HG03196 (cell line): ENCODE measurements around the gene CD200R1L.
A peak's percentile ranks its signal among the peaks of the same experiment; 100 is the strongest.

Experiments used
- ATAC-seq: cut with Tn5 transposase; IDR thresholded peaks from one replicate; pipeline ENCODE4 v1.9.1; 2021; ENCODE audit not compliant: unreplicated experiment

CD200R1L gene

GRCh38 chr3:112822064-112823055, 24.3 kb downstream of the CD200R1L start:
- no peak for ATAC-seq

DNA sequence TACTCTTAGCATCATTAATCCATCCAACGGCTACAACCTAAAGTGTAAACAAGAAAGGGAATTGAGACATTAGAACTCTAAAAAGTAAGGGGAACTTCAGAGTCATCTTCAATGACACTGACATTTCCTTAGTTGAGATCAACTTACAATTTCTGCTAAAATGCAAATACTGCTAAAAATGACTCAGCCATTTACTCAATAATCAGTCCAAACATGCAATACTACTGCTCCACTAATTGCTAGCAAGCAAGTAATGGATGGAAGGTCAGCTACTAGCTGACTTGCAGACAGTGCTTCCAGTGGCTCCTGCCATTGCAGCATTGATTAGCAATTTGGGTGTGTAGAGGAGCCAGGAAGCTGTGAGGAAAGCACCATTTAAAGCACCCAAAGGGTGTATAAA, 28.4 kb downstream of the CD200R1L start:
- no peak for ATAC-seq

GRCh38 chr3:112817797-112818196, 28.9 kb downstream of the CD200R1L start:
- ATAC-seq: no peak

- ATAC-seq: no peak
These were observed 29.4 kb downstream of the CD200R1L start for GRCh38 chr3:112817271-112817670.

DNA sequence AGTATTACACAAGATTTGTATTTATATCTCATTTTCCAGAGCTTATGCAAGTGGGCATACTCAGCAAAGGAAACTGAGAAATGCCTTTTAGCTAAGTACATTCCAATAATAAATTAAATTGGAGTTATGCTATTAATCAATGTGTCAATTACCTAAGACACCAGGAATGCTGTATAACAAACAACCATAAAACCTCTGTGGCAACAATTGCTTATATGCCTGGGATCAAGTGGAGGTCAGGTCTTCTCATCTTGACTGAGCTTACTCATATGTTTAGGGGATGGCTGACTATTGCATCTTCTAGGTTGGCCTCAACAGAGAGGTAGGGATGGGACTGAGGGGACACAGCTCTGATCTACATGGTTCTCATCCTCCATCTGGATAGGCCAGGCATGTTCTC, 30.7 kb downstream of the CD200R1L start:
- ATAC-seq: no peak

DNA sequence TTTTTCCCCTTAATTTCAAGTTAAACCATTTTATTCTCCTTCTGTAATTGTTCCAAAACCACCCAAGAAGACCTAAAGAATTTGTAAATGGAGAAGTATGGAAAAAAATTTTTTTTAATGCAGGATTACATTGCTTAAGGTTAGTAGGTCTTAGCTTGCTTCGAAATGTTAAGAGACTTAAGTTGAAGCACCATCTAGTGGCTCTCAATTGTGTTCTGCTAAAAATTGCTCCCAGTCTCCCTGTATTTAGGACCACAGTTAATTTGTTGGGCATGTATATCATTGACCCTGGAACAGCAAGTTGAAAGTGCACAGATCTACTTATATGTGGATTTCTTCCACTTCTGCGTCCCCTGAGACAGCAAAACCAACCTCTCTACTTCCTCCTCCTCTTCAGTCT, 32.4 kb downstream of the CD200R1L start:
- ATAC-seq: no peak

DNA sequence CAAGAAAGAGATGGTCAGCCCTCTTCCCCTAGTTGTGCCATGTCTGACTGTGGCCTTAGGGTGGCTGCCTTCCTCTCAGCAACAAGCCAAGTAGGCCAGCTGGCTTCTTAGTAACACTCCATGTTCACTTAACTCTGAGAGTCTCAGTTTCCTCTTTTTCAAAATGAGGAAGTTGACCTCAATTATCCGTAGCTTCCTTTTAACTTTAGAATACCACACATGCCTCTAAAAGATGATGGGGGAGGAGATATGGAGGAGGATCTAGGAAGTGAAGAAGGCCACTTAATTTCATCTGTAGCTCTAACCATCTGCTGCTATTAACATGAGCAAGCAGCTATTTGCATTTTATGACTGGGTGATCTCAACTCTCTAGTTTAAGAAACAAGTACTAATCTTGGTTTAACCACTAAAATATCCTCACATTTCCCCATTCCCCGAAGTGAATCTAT, 32.9 kb downstream of the CD200R1L start:
- peak; percentile 65 for ATAC-seq

DNA sequence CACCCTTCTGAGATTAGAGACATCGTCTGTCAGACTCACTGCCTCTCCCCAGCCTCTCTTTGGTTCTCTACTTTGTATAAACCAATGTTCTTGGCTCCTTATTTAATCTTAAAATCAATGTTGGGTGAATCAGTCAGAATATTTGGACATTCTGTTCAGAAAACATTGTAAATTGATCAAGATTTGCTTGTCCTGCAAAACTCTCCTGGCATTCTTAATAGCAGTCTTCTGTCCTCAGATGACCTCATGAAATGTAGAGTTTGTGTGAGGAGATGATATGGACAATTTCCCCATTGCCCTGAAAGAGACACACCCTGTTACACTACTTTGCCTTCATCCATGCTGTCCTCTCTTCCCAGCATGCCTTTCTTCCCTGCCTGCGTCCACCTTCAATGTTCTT, 33.6 kb downstream of the CD200R1L start:
- no peak for ATAC-seq

GRCh38 chr3:112811917-112812660, 34.6 kb downstream of the CD200R1L start:
- ATAC-seq: no peak

- no peak for ATAC-seq
These were observed 35.4 kb downstream of the CD200R1L start for GRCh38 chr3:112811131-112811884.

GRCh38 chr3:112810561-112810960, 36.1 kb downstream of the CD200R1L start:
- no peak for ATAC-seq

GRCh38 chr3:112808136-112808535, 38.5 kb downstream of the CD200R1L start:
- no peak for ATAC-seq

DNA sequence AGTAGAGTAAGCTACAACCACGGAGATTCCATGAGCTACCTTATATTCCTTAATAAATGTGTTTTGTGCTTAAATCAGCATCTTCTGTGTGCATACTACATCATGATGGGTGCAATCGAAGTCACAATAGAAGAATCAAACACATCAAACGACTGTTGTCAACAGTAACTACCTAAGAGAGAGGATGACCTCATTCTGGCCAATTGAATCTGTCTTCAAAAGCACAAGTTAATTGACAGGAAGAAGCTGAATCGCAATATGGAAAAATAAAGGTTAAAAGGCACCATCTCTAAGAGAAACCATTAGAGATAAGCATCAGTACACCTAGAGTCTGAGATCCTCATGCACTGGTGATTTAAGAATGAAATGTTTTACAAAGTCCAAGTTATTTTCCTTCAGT, 39.0 kb downstream of the CD200R1L start:
- ATAC-seq: no peak

DNA sequence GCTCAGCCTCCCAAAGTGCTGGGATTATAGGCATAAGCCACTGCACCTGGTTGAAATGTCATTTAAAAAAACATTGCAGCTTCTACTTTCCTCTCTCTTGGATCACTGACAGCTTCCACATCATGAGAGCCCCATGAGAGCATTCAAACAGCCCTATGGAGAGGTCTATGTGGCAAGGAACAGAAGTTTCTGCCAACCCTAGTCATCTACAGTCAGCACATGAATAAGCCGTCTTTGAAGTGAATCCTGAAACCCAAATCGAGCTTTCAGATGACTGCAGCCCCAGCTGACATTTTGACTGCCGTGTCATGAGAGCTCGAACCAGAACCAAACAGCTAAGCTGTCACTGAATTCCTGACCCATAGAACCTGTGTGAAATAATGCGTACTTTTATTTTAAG, 39.8 kb downstream of the CD200R1L start:
- ATAC-seq: no peak

- no peak for ATAC-seq
These were observed 41.5 kb downstream of the CD200R1L start for GRCh38 chr3:112805126-112805525.

GRCh38 chr3:112804021-112804420, 42.6 kb downstream of the CD200R1L start:
- no peak for ATAC-seq

DNA sequence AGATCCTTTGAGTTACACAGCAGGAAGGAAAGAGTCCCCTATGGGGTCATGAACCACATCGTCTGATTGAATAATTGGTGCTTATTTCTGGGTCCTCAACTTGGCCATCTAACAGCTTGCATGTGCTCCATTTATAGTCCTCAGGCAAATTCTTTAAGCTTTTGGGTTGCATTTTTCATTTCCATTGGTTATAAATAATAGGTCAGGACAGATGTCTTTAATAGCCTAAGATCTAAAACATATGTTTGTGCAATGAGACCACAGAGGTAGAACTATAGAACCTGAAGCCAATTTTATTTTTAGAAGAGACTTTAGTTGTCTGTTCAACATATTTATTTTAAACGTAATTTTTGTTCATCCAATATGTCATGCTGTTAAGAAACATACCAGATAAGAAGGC, 43.2 kb downstream of the CD200R1L start:
- no peak for ATAC-seq

- no peak for ATAC-seq
These were observed 44.3 kb downstream of the CD200R1L start for GRCh38 chr3:112802338-112802737.

DNA sequence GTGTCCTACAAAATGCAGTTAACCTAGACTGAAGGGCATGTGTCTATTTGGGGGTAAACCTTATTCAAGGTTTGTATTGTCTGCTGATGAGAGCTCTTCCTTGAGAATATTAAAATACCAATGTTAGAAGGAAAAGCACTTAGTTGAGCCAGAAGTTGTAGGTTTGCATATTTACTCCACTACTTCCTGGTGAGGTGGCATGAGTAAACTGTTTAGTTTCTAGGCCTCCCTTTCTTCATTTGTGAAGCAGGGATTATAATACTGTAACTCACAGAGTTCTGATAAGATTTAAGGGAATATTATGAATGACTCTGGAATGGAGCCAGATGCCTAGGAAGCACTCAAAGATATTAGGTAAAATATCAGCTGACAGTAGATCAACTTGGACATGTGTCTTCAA, 46.7 kb downstream of the CD200R1L start:
- ATAC-seq: no peak

DNA sequence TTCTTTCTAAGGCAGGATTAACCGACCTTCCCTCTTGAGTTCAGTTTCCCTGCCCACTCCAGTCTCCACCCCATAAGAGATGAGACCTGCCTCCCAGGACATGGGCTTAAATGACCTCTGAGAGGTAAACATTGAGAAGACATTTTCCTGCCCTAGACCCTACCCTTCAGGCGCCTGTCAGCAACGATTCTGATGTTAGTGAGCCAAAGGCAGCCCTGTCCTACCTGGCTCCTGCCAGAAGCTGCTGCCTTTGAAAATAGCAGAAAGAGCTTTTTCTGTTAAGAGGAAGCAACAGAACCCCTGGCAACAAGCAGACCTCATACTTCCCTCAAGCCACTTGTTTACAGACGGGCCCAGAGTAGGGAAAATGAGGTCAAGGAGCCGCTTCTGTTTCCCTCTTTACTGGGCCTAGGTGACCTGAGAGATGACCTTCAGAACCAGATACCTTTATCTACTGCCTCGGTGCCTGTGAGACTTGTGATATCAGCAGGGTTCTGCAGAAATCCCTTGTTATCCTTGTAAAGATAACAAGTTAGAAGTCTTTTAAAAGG, 52.0 kb downstream of the CD200R1L start:
- ATAC-seq: no peak
